Bronchial epithelial cell (primary cell): ENCODE measurements around the gene SLC2A4RG. TPM values are rescaled to one million over a fixed set of nuclear protein-coding genes. Genes with fewer than 3 reads are reported as not detected.

ENCODE experiments used
- DNase-seq: peaks from one replicate; pipeline ENCODE4 v3.0.0-alpha.2; 2010; ENCODE audit warnings: low read depth
- FAIRE-seq: peaks from 2 replicates; lab custom pipeline; 2011; peaks lifted over from hg19 to GRCh38; lab: Jason Lieb, UNC
- H3K27me3 ChIP-seq: 2 replicates; pipeline ENCODE4 v1.5.1; 2011; ENCODE audit warnings: low read length; ENCODE audit not compliant: control insufficient read depth, insufficient read depth
- H3K36me3 ChIP-seq: 2 replicates; pipeline ENCODE4 v1.5.1; 2011; ENCODE audit warnings: low read length; ENCODE audit not compliant: control insufficient read depth, insufficient read depth
- H3K4me3 ChIP-seq: 2 replicates; pipeline ENCODE4 v1.5.1; 2011; ENCODE audit warnings: mild to moderate bottlenecking, low read depth, low read length, control low read depth
- CTCF ChIP-seq: IDR thresholded peaks from 2 replicates; pipeline ENCODE4 v1.5.1; 2011; ENCODE audit warnings: mild to moderate bottlenecking, moderate library complexity, low read length, control low read depth, inconsistent platforms; ENCODE audit not compliant: insufficient read depth, severe bottlenecking
- total RNA-seq: library from RNA; depleted of rRNA; stranded (reverse); fragments of >200 nt; gene quantifications from 2 replicates; pipeline ENCODE4 v1.2.1, GENCODE V29; 2014

Gene SLC2A4RG
- total RNA-seq, 1 donor from 2014 or later = 14.0 TPM

- DNase-seq (no peak), FAIRE-seq (no peak)
- Histone ChIP-seq H3K27me3 (no peaks in the 10 kb centered on the region), H3K36me3 (no peaks in the 10 kb centered on the region), H3K4me3 (no peak overlapping the region)
- no peak for TF ChIP-seq CTCF
These were observed 29.3 kb downstream of the SLC2A4RG start for GRCh38 chr20:63768591-63769515.

GRCh38 chr20:63769891-63770474 lies 30.4 kb downstream of the SLC2A4RG start:
- Histone ChIP-seq H3K36me3 (no peaks in the 10 kb centered on the region), H3K27me3 (peaks cover 6% of the 10 kb centered on the region), H3K4me3 (no peak overlapping the region)
- DNase-seq = no peak
- no peak for TF ChIP-seq CTCF
- no peak for FAIRE-seq

GRCh38 chr20:63771046-63771707 lies 31.6 kb downstream of the SLC2A4RG start:
- Histone ChIP-seq H3K27me3 (peaks cover 6% of the 10 kb centered on the region), H3K4me3 (no peak overlapping the region), H3K36me3 (no peaks in the 10 kb centered on the region)
- DNase-seq = no peak
- no peak for FAIRE-seq
- TF ChIP-seq CTCF = no peak

- FAIRE-seq = no peak
These were observed 33.4 kb downstream of the SLC2A4RG start for GRCh38 chr20:63772781-63773518.

More at GRCh38 chr20:63772781-63773518, 33.4 kb downstream of the SLC2A4RG start:
- TF ChIP-seq CTCF = no peak
- Histone ChIP-seq H3K4me3 (no peak overlapping the region), H3K27me3 (peaks cover 6% of the 10 kb centered on the region), H3K36me3 (no peaks in the 10 kb centered on the region)
- DNase-seq = no peak
